ENCODE results near the gene GARNL3. TPM values are rescaled to one million over a fixed set of nuclear protein-coding genes. Genes with fewer than 3 reads are reported as not detected.

Gene GARNL3
- total and polyA plus RNA-seq, 8 donors = 0.76 to 35.8 (median 7.5) TPM

GRCh38 chr9:127309715-127310114, 45.1 kb downstream of the GARNL3 start:
- TF ChIP-seq, protein P1, sequence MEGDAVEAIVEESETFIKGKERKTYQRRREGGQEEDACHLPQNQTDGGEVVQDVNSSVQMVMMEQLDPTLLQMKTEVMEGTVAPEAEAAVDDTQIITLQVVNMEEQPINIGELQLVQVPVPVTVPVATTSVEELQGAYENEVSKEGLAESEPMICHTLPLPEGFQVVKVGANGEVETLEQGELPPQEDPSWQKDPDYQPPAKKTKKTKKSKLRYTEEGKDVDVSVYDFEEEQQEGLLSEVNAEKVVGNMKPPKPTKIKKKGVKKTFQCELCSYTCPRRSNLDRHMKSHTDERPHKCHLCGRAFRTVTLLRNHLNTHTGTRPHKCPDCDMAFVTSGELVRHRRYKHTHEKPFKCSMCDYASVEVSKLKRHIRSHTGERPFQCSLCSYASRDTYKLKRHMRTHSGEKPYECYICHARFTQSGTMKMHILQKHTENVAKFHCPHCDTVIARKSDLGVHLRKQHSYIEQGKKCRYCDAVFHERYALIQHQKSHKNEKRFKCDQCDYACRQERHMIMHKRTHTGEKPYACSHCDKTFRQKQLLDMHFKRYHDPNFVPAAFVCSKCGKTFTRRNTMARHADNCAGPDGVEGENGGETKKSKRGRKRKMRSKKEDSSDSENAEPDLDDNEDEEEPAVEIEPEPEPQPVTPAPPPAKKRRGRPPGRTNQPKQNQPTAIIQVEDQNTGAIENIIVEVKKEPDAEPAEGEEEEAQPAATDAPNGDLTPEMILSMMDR (IDR thresholded peaks at IDR 0.05) = no peak
- no peak for TF ChIP-seq EP300 (IDR thresholded peaks at IDR 0.05)
- TF ChIP-seq POLR2AphosphoS5 (IDR thresholded peaks at IDR 0.05) = no peak
- no peak for TF ChIP-seq POLR2A (IDR thresholded peaks at IDR 0.05)
- no peak overlapping the region for H3K27ac ChIP-seq
- H3K27me3 ChIP-seq = no peaks in the 10 kb centered on the region
- H3K4me3 ChIP-seq = no peak overlapping the region
- WGBS, 5 donors = 69 to 84% (median 74%) methylated on average over 4 of the region's 4 CpGs
- intact Hi-C loops (cut with DNase I; ENCODE audit: low total_unique reads) = no loop called here
- DNase-seq = no peak
- H3K9me3 ChIP-seq = no peaks in the 10 kb centered on the region
- H3K36me3 ChIP-seq = peaks cover 0 to 19% (median 12%) of the 10 kb centered on the region in 4 donors
- peaks cover 0 to 38% (median 21%) of the 10 kb centered on the region in 4 donors for H3K4me1 ChIP-seq

- peaks cover 0 to 38% (median 21%) of the 10 kb centered on the region in 4 donors for H3K4me1 ChIP-seq
- TF ChIP-seq POLR2A (IDR thresholded peaks at IDR 0.05) (no peak), EP300 (IDR thresholded peaks at IDR 0.05) (no peak), POLR2AphosphoS5 (IDR thresholded peaks at IDR 0.05) (peak; percentile 33 to 79 (median 34))
- TF ChIP-seq, protein P1 (IDR thresholded peaks at IDR 0.05) = peak in 4 of 7 experiments; percentile 18 to 36 (median 30)
- H3K36me3 ChIP-seq = peaks cover 0 to 30% (median 20%) of the 10 kb centered on the region in 4 donors
- no peaks in the 10 kb centered on the region for H3K9me3 ChIP-seq
- peak overlapping the region; percentile 63 to 84 (median 69) for H3K27ac ChIP-seq
- intact Hi-C loops (cut with DNase I; ENCODE audit: low total_unique reads) = no loop called here
- 13 to 20% (median 16%) methylated on average over 5 of the region's 5 CpGs for WGBS, 5 donors
- peak overlapping the region in 1 of 4 donors; percentile 5 for H3K4me3 ChIP-seq
- H3K27me3 ChIP-seq = no peaks in the 10 kb centered on the region
- DNase-seq = peak; percentile 65 to 85
These were observed 46.7 kb downstream of the GARNL3 start for GRCh38 chr9:127311239-127311741.

GRCh38 chr9:127313042-127313560, 48.5 kb downstream of the GARNL3 start:
- Histone ChIP-seq H3K36me3 (peaks cover 0 to 33% (median 20%) of the 10 kb centered on the region in 4 donors), H3K27me3 (no peaks in the 10 kb centered on the region), H3K27ac (no peak overlapping the region), H3K4me1 (peaks cover 0 to 33% (median 20%) of the 10 kb centered on the region in 4 donors), H3K9me3 (no peaks in the 10 kb centered on the region), H3K4me3 (no peak overlapping the region)
- no peak for DNase-seq
- TF ChIP-seq EP300 (IDR thresholded peaks at IDR 0.05) (no peak), POLR2A (IDR thresholded peaks at IDR 0.05) (no peak)
- WGBS, 5 donors = 92 to 97% (median 95%) methylated on average over 7 of the region's 7 CpGs
- intact Hi-C loops (cut with DNase I; ENCODE audit: low total_unique reads) = no loop called here

DNA sequence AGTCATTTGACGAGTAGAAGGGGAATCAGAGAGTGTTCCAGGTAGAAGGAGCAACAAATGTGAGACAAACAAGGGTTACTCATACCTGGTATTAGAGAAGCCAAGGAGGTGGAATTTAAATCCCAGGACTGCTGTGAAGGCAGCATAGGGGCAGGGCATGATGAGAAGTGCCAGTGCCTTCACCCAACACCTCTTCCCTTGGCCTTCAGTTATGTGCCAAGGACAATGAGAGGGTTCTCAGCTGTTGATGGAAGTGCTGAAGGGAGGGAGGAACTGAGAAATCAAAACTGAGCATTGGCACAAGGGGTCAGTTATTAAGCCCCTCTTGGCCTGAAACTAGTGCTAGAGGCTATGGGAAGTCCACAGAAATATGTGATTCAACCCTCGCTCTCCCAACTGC, 50.3 kb downstream of the GARNL3 start:
- 93 to 99% (median 97%) methylated on average over 2 of the region's 2 CpGs for WGBS, 5 donors
- intact Hi-C loops (cut with DNase I; ENCODE audit: low total_unique reads) = no loop called here
- H3K4me3 ChIP-seq = no peak overlapping the region
- peaks cover 0 to 40% (median 20%) of the 10 kb centered on the region in 4 donors for H3K36me3 ChIP-seq
- no peaks in the 10 kb centered on the region for H3K27me3 ChIP-seq
- DNase-seq = no peak
- H3K4me1 ChIP-seq = peaks cover 0 to 31% (median 14%) of the 10 kb centered on the region in 4 donors
- H3K9me3 ChIP-seq = no peaks in the 10 kb centered on the region
- TF ChIP-seq EP300 (IDR thresholded peaks at IDR 0.05) = no peak
- TF ChIP-seq, protein P1 (IDR thresholded peaks at IDR 0.05) = no peak
- no peak for TF ChIP-seq POLR2AphosphoS5 (IDR thresholded peaks at IDR 0.05)
- no peak for TF ChIP-seq POLR2A (IDR thresholded peaks at IDR 0.05)
- no peak overlapping the region for H3K27ac ChIP-seq
